Measurements from ENCODE around the gene SIRT7.

DNA sequence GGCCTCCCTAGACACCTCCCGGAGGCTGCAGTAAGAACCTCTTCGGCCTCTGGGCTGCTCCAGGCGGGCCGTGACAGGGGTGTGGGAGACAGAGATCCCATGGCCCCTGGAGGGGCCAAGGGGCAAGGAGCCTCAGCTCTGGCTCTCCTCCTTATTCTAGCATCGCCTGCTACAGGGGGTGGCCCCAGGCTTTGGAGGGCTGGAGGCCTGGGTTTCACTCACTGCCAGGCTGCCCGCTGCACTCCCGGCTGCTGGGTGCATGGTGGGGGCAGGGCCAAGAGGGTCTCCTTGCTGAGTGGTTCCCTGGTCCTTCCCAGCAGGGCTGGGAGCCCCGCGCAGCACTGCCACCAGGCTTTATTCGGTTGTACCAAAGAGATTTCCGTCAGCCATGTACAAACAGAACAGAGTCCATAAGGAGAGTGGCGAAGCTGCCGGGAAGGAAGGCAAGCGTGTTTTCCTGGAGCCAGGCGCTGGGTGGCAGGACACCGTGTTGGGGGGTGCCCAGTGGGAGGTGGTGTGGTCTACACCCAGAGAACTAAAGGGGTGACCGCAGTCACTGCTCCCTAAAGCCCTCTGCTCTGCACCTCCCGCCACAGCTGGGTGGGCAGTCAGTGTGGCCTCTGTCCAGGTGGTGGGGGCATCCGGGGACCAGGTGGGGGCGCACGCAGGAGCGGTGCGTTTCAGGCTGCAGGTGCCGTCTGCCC lies 13.9 kb downstream of the SIRT7 start:
- TF ChIP-seq, protein P1, sequence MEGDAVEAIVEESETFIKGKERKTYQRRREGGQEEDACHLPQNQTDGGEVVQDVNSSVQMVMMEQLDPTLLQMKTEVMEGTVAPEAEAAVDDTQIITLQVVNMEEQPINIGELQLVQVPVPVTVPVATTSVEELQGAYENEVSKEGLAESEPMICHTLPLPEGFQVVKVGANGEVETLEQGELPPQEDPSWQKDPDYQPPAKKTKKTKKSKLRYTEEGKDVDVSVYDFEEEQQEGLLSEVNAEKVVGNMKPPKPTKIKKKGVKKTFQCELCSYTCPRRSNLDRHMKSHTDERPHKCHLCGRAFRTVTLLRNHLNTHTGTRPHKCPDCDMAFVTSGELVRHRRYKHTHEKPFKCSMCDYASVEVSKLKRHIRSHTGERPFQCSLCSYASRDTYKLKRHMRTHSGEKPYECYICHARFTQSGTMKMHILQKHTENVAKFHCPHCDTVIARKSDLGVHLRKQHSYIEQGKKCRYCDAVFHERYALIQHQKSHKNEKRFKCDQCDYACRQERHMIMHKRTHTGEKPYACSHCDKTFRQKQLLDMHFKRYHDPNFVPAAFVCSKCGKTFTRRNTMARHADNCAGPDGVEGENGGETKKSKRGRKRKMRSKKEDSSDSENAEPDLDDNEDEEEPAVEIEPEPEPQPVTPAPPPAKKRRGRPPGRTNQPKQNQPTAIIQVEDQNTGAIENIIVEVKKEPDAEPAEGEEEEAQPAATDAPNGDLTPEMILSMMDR (IDR thresholded peaks at IDR 0.05) = no peak
- no peak for TF ChIP-seq POLR2A (IDR thresholded peaks at IDR 0.05)

Data from transverse colon (tissue), 3 donors.